ENCODE measurements around the gene RERE.

The RERE gene

GRCh38 chr1:8578132-8578877 is 239.1 kb downstream of the RERE start:
- Histone ChIP-seq H2BK120ac (ENCODE audit: low read depth, low read length) (no peak overlapping the region), H3K27me3 (ENCODE audit: control insufficient read depth in 3 of 3, insufficient read depth in 3 of 3, low read depth in 1 of 3, low read length in 3 of 3) (no peaks in the 10 kb centered on the region), H3K4ac (ENCODE audit: low read length) (no peak overlapping the region), H4K91ac (ENCODE audit: low read depth, low read length, poor library complexity) (no peak overlapping the region), H2BK5ac (ENCODE audit: low read length) (no peak overlapping the region), H2AFZ (ENCODE audit: low read length) (no peak overlapping the region), H2AK5ac (ENCODE audit: low read depth, low read length) (no peak overlapping the region), H3K27ac (replicated peaks; ENCODE audit: low read length) (no peak overlapping the region), H3K9ac (ENCODE audit: low read depth, low read length, poor library complexity) (no peak overlapping the region), H3K23ac (ENCODE audit: low read depth, low read length, poor library complexity) (no peak overlapping the region), H2BK15ac (ENCODE audit: low read length) (no peak overlapping the region), H4K8ac (ENCODE audit: low read depth, low read length) (no peak overlapping the region), H3K79me1 (ENCODE audit: low read depth, low read length) (peaks cover 4% of the 10 kb centered on the region), H3K4me1 (ENCODE audit: control insufficient read depth in 2 of 2, insufficient read depth in 1 of 2, low read depth in 1 of 2, low read length in 2 of 2) (peaks cover 6 to 15% of the 10 kb centered on the region in 2 donors), H3K18ac (ENCODE audit: low read length) (no peak overlapping the region), H2BK12ac (ENCODE audit: low read length) (no peak overlapping the region), H3K14ac (ENCODE audit: low read length) (no peak overlapping the region), H3K4me3 (ENCODE audit: low read length in 2 of 2) (no peak overlapping the region), H3K4me2 (ENCODE audit: insufficient read depth, low read length, poor library complexity, severe bottlenecking) (no peak overlapping the region), H3K36me3 (replicated peaks in 1 of 2; ENCODE audit: control insufficient read depth in 2 of 2, insufficient read depth in 2 of 2, low read length in 2 of 2) (peaks cover 0 to 14% of the 10 kb centered on the region in 2 donors), H3K9me3 (replicated peaks in 1 of 2; ENCODE audit: control insufficient read depth in 2 of 2, insufficient read depth in 1 of 2, low read depth in 1 of 2, low read length in 2 of 2) (no peaks in the 10 kb centered on the region)
- no peak for DNase-seq (ENCODE audit: low spot score)
- WGBS, 2 donors (ENCODE audit: extremely low coverage in 2 of 2, insufficient read length in 2 of 2, insufficient replicate concordance in 1 of 2): no CpG with 5 or more reads among the region's 2 CpGs

GRCh38 chr1:8574985-8575384 is 242.5 kb downstream of the RERE start:
- no peak overlapping the region for H2AK5ac ChIP-seq (ENCODE audit: low read depth, low read length)
- no peaks in the 10 kb centered on the region for H3K9me3 ChIP-seq (replicated peaks in 1 of 2; ENCODE audit: control insufficient read depth in 2 of 2, insufficient read depth in 1 of 2, low read depth in 1 of 2, low read length in 2 of 2)
- peaks cover 5 to 31% of the 10 kb centered on the region in 2 donors for H3K4me1 ChIP-seq (ENCODE audit: control insufficient read depth in 2 of 2, insufficient read depth in 1 of 2, low read depth in 1 of 2, low read length in 2 of 2)
- H2BK12ac ChIP-seq (ENCODE audit: low read length): no peak overlapping the region
- H3K79me1 ChIP-seq (ENCODE audit: low read depth, low read length): peaks cover 3% of the 10 kb centered on the region
- H4K8ac ChIP-seq (ENCODE audit: low read depth, low read length): no peak overlapping the region
- WGBS, 2 donors (ENCODE audit: extremely low coverage in 2 of 2, insufficient read length in 2 of 2, insufficient replicate concordance in 1 of 2): no CpG with 5 or more reads among the region's 5 CpGs
- no peak overlapping the region for H3K14ac ChIP-seq (ENCODE audit: low read length)
- DNase-seq (ENCODE audit: low spot score): no peak
- no peak overlapping the region for H3K9ac ChIP-seq (ENCODE audit: low read depth, low read length, poor library complexity)
- no peak overlapping the region for H2BK120ac ChIP-seq (ENCODE audit: low read depth, low read length)
- H3K27me3 ChIP-seq (ENCODE audit: control insufficient read depth in 3 of 3, insufficient read depth in 3 of 3, low read depth in 1 of 3, low read length in 3 of 3): no peaks in the 10 kb centered on the region
- no peak overlapping the region for H3K27ac ChIP-seq (replicated peaks; ENCODE audit: low read length)
- no peak overlapping the region for H2AFZ ChIP-seq (ENCODE audit: low read length)
- H3K4me2 ChIP-seq (ENCODE audit: insufficient read depth, low read length, poor library complexity, severe bottlenecking): no peak overlapping the region
- no peak overlapping the region for H2BK15ac ChIP-seq (ENCODE audit: low read length)
- no peak overlapping the region for H3K4me3 ChIP-seq (ENCODE audit: low read length in 2 of 2)
- H3K36me3 ChIP-seq (replicated peaks in 1 of 2; ENCODE audit: control insufficient read depth in 2 of 2, insufficient read depth in 2 of 2, low read length in 2 of 2): peaks cover 0 to 5% of the 10 kb centered on the region in 2 donors
- H3K4ac ChIP-seq (ENCODE audit: low read length): no peak overlapping the region
- no peak overlapping the region for H2BK5ac ChIP-seq (ENCODE audit: low read length)
- no peak overlapping the region for H4K91ac ChIP-seq (ENCODE audit: low read depth, low read length, poor library complexity)
- H3K23ac ChIP-seq (ENCODE audit: low read depth, low read length, poor library complexity): no peak overlapping the region
- H3K18ac ChIP-seq (ENCODE audit: low read length): no peak overlapping the region

GRCh38 chr1:8572106-8572505 is 245.3 kb downstream of the RERE start:
- Histone ChIP-seq H2BK5ac (ENCODE audit: low read length) (no peak overlapping the region), H2BK12ac (ENCODE audit: low read length) (no peak overlapping the region), H3K14ac (ENCODE audit: low read length) (no peak overlapping the region), H3K36me3 (replicated peaks in 1 of 2; ENCODE audit: control insufficient read depth in 2 of 2, insufficient read depth in 2 of 2, low read length in 2 of 2) (peaks cover under 1 to 5% of the 10 kb centered on the region in 2 donors), H3K4me1 (ENCODE audit: control insufficient read depth in 2 of 2, insufficient read depth in 1 of 2, low read depth in 1 of 2, low read length in 2 of 2) (peaks cover 2 to 16% of the 10 kb centered on the region in 2 donors), H3K23ac (ENCODE audit: low read depth, low read length, poor library complexity) (no peak overlapping the region), H2AFZ (ENCODE audit: low read length) (no peak overlapping the region), H3K18ac (ENCODE audit: low read length) (no peak overlapping the region), H3K4me2 (ENCODE audit: insufficient read depth, low read length, poor library complexity, severe bottlenecking) (no peak overlapping the region), H3K4ac (ENCODE audit: low read length) (no peak overlapping the region), H3K27ac (replicated peaks; ENCODE audit: low read length) (no peak overlapping the region), H3K9me3 (replicated peaks in 1 of 2; ENCODE audit: control insufficient read depth in 2 of 2, insufficient read depth in 1 of 2, low read depth in 1 of 2, low read length in 2 of 2) (no peaks in the 10 kb centered on the region), H4K91ac (ENCODE audit: low read depth, low read length, poor library complexity) (no peak overlapping the region), H2AK5ac (ENCODE audit: low read depth, low read length) (no peak overlapping the region), H2BK120ac (ENCODE audit: low read depth, low read length) (no peak overlapping the region), H2BK15ac (ENCODE audit: low read length) (no peak overlapping the region), H3K4me3 (ENCODE audit: low read length in 2 of 2) (no peak overlapping the region), H4K8ac (ENCODE audit: low read depth, low read length) (no peak overlapping the region), H3K9ac (ENCODE audit: low read depth, low read length, poor library complexity) (no peak overlapping the region), H3K79me1 (ENCODE audit: low read depth, low read length) (peaks cover 3% of the 10 kb centered on the region), H3K27me3 (ENCODE audit: control insufficient read depth in 3 of 3, insufficient read depth in 3 of 3, low read depth in 1 of 3, low read length in 3 of 3) (no peaks in the 10 kb centered on the region)
- WGBS, 2 donors (ENCODE audit: extremely low coverage in 2 of 2, insufficient read length in 2 of 2, insufficient replicate concordance in 1 of 2): no CpG with 5 or more reads among the region's 1 CpG
- DNase-seq (ENCODE audit: low spot score): no peak

- no peak overlapping the region for H2BK15ac ChIP-seq (ENCODE audit: low read length)
- no peak overlapping the region for H2AFZ ChIP-seq (ENCODE audit: low read length)
- no peaks in the 10 kb centered on the region for H3K27me3 ChIP-seq (ENCODE audit: control insufficient read depth in 3 of 3, insufficient read depth in 3 of 3, low read depth in 1 of 3, low read length in 3 of 3)
- no peaks in the 10 kb centered on the region for H3K9me3 ChIP-seq (replicated peaks in 1 of 2; ENCODE audit: control insufficient read depth in 2 of 2, insufficient read depth in 1 of 2, low read depth in 1 of 2, low read length in 2 of 2)
- H4K91ac ChIP-seq (ENCODE audit: low read depth, low read length, poor library complexity): no peak overlapping the region
- H2BK5ac ChIP-seq (ENCODE audit: low read length): no peak overlapping the region
- peaks cover 0 to 5% of the 10 kb centered on the region in 2 donors for H3K36me3 ChIP-seq (replicated peaks in 1 of 2; ENCODE audit: control insufficient read depth in 2 of 2, insufficient read depth in 2 of 2, low read length in 2 of 2)
- H3K4me3 ChIP-seq (ENCODE audit: low read length in 2 of 2): no peak overlapping the region
- peaks cover 2 to 16% of the 10 kb centered on the region in 2 donors for H3K4me1 ChIP-seq (ENCODE audit: control insufficient read depth in 2 of 2, insufficient read depth in 1 of 2, low read depth in 1 of 2, low read length in 2 of 2)
- DNase-seq (ENCODE audit: low spot score): no peak
- H3K79me1 ChIP-seq (ENCODE audit: low read depth, low read length): peaks cover 3% of the 10 kb centered on the region
- H3K9ac ChIP-seq (ENCODE audit: low read depth, low read length, poor library complexity): no peak overlapping the region
- no peak overlapping the region for H2BK12ac ChIP-seq (ENCODE audit: low read length)
- no peak overlapping the region for H4K8ac ChIP-seq (ENCODE audit: low read depth, low read length)
- peak overlapping the region; percentile 44 for H3K27ac ChIP-seq (replicated peaks; ENCODE audit: low read length)
- WGBS, 2 donors (ENCODE audit: extremely low coverage in 2 of 2, insufficient read length in 2 of 2, insufficient replicate concordance in 1 of 2): 100% methylated on average over 2 of the region's 5 CpGs
- H3K18ac ChIP-seq (ENCODE audit: low read length): no peak overlapping the region
- no peak overlapping the region for H3K14ac ChIP-seq (ENCODE audit: low read length)
- no peak overlapping the region for H2BK120ac ChIP-seq (ENCODE audit: low read depth, low read length)
- no peak overlapping the region for H3K4ac ChIP-seq (ENCODE audit: low read length)
- H3K23ac ChIP-seq (ENCODE audit: low read depth, low read length, poor library complexity): no peak overlapping the region
- no peak overlapping the region for H3K4me2 ChIP-seq (ENCODE audit: insufficient read depth, low read length, poor library complexity, severe bottlenecking)
- H2AK5ac ChIP-seq (ENCODE audit: low read depth, low read length): no peak overlapping the region
Observed at GRCh38 chr1:8571200-8571984, 246.0 kb downstream of the RERE start.

Measured in neuronal stem cell (in vitro differentiated cells).